GM12864 (cell line): ENCODE data around the gene TIMM10B.

Source experiments
- DNase-seq: peaks from one replicate; pipeline ENCODE4 v3.0.0-alpha.2; 2011; ENCODE audit warnings: low read depth
- H3K4me3 ChIP-seq: 2 replicates; pipeline ENCODE4 v1.5.1; 2011; ENCODE audit warnings: mild to moderate bottlenecking, low read depth, low read length, control low read depth
- CTCF ChIP-seq: IDR thresholded peaks from 2 replicates; pipeline ENCODE4 v1.5.1; 2011; ENCODE audit warnings: low read depth, mild to moderate bottlenecking, moderate library complexity, low read length, control low read depth, inconsistent platforms; ENCODE audit errors: missing control alignments

The TIMM10B gene

DNA sequence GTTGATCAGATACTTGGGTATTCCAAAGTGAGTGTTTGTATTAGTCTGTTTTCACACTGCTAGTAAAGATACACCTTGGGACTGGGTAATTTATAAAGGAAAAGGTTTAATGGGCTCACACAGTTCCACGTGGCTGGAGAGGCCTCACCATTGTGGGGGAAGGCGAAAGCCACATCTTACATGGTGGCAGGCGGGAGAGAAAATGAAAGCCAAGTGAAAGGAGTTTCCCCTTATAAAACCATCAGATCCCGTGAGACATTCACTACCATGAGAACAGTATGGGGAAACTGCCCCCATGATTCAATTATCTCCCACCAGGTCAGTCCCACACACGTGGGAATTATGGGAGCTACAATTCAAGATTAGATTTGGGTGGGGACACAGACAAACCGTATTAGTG lies 7.0 kb downstream of the TIMM10B start:
- TF ChIP-seq CTCF: no peak
- no peak for DNase-seq
- no peak overlapping the region for H3K4me3 ChIP-seq

- H3K4me3 ChIP-seq: no peak overlapping the region
- TF ChIP-seq CTCF: no peak
- DNase-seq: no peak
Measured at GRCh38 chr11:6488821-6489220, 7.5 kb downstream of the TIMM10B start.

DNA sequence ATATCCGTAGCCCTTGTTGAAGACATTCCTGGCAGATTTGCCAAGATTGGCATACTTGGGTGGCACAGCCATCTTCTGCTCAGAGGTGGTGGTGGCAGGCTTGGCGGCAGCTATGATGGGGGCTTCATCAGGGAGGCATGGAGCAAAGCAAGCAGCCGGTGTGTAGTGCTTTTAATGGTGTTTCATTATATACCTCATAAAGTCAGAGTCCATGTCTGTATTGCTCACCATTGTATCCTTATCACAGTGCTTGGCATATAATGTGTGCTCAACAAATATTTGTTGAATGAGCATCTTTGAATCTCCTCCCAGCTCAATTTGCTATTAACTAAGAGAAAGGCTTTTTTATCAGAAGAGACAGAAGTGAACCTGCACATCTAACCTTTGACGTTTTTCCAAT lies 8.0 kb downstream of the TIMM10B start:
- no peak overlapping the region for H3K4me3 ChIP-seq
- no peak for DNase-seq
- TF ChIP-seq CTCF: no peak

- DNase-seq: no peak
- no peak for TF ChIP-seq CTCF
- H3K4me3 ChIP-seq: no peak within 1 kb of the TSS
Measured at GRCh38 chr11:6497069-6497839, 16.0 kb downstream of the TIMM10B start, which contains the start of gene DNHD1. DNHD1 (plus strand) TSS chr11:6497280; CDS start chr11:6498216, 936 bp downstream.

DNA sequence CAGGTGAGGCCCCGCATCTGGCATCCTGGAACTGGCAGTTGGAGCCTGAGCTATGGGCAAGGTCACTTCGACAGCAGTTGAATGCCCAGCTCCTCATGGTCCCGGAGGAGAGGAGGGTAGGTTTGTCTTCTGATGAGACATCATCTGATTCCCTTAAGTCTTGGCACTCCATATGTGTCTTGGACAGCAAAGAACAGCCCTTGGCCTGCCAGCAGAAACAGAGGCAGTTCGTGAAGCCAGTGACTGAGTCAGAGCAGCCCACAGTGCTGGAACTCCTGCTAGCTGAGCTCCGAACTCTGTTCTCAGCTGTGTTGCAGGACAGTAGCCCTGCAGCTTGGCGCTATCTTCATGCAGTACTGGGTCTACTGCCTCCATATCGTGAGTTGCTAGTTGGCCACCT lies 16.8 kb downstream of the TIMM10B start:
- no peak for DNase-seq
- no peak overlapping the region for H3K4me3 ChIP-seq
- no peak for TF ChIP-seq CTCF

GRCh38 chr11:6498544-6498943 lies 17.2 kb downstream of the TIMM10B start:
- no peak for DNase-seq
- no peak for TF ChIP-seq CTCF
- H3K4me3 ChIP-seq: no peak overlapping the region

DNA sequence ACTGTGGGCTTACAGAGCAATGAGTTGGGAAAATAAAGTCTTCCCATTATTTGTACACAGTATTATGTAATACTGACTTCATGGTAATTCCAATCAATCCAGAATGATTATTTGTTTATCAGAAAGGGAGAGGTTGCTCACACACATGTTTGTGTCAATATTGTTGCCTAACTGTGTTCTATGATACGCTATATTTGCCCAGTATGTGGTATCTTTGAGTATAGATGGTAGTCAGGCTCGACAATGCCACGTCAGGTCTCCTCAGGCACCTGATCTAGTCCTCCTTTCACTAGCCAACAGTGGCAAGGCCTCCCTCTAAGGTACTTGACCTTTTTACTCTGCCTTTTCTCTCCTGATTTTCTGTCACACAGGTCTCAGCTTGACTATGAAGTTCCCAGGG lies 21.1 kb downstream of the TIMM10B start:
- no peak for TF ChIP-seq CTCF
- no peak for DNase-seq
- no peak overlapping the region for H3K4me3 ChIP-seq
